GM12873 (cell line): Measurements from ENCODE around the gene TNPO2.

ENCODE experiments used
- TF ChIP-seq, protein P1 (sequence below): IDR thresholded peaks from 2 replicates; pipeline ENCODE4 v1.5.1; 2012; ENCODE audit warnings: low read depth, mild to moderate bottlenecking, moderate library complexity, low read length, control low read depth; ENCODE audit not compliant: insufficient read depth; ENCODE audit errors: missing control alignments

The TNPO2 gene

DNA sequence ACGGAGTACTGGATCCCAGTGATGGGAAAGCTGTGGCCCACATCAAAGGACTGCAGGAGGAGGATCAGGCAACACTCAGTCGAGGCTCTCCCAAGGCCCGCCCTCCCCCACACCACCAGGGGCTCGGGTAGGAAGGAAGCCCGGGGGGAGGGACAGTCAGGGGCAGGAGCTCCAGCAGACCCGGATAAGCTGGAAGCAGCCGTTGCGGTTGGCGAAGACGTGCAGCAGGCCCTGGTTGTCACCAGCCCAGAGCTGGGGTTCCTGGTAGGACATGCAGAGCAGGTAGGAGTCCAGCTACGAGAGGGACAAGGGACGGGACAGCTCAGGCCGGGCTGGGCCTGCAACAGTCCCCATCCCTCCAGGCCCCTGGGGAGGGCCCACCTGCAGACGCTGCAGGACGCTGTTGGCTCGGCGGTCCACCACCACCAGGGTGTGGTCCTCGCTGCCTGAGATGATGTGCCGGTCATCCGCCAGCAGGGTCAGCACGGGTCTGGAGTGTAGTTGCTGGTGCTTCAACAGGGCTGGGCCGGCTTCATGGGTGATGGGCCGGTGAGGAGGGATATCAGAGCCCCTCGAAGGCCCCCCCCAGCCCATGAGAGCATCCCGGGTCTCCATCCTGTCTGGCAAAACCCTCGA is 34.0 kb downstream of the TNPO2 start:
- TF ChIP-seq, protein P1, sequence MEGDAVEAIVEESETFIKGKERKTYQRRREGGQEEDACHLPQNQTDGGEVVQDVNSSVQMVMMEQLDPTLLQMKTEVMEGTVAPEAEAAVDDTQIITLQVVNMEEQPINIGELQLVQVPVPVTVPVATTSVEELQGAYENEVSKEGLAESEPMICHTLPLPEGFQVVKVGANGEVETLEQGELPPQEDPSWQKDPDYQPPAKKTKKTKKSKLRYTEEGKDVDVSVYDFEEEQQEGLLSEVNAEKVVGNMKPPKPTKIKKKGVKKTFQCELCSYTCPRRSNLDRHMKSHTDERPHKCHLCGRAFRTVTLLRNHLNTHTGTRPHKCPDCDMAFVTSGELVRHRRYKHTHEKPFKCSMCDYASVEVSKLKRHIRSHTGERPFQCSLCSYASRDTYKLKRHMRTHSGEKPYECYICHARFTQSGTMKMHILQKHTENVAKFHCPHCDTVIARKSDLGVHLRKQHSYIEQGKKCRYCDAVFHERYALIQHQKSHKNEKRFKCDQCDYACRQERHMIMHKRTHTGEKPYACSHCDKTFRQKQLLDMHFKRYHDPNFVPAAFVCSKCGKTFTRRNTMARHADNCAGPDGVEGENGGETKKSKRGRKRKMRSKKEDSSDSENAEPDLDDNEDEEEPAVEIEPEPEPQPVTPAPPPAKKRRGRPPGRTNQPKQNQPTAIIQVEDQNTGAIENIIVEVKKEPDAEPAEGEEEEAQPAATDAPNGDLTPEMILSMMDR, result no peak

DNA sequence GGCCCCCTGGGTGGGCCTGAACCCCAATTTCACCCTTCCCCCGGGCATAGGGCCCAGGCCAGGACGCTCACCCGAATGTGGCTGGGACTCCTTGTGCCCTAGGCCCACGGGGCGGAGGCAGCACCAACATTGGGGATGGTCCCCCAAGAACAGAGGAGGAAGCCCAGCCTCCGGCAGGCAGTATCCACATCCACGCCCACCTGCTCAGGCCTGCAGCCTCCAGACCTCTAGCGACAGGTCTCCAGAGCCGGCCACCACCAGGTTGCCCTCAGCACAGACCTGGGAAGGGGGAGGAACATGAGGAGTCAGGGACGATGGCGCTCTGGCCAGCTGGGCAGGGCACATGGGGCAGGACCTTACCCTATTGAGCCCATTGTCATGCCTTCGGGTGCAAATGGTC is 34.7 kb downstream of the TNPO2 start:
- TF ChIP-seq, protein P1, result no peak

DNA sequence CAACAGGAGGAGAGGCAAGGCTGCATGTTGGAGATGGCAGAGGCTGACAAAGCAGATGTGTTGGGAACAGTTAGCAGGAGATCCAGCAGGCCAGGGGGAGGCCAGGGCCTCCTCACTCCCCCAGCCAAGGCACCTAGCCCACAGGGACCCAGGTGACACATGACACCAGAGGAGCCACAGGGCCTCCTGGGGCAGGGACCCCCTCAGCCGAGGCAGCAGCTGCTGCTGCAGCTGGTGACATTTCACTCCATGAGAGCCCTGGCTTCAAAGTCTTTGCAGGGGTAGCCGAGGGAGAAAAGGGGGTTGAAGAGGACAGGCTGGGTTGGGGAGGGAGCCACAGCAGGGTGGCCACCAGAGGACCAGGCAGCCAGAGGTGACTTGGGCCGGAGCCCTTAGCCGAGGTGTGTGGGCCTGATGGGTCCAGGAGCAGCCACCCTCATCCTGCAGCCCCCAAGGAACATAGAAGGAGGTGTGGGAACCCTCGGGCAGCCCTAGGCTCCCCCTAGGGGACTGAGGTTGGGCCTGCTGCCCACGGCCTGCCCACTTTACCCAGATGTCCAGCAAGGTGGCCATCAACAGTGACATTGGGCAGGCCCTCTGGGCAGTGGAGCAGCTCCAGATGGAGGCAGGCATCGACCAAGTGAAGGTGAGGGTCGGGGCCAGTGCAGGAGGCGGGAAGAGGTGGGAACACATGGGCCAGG is 36.1 kb downstream of the TNPO2 start, which contains the start of gene GNG14:
TSS of gene GNG14 (plus strand) at position 503 of the 701 bp plus-strand sequence. CDS start at position 554, 51 bp downstream.
- TF ChIP-seq, protein P1, result no peak

DNA sequence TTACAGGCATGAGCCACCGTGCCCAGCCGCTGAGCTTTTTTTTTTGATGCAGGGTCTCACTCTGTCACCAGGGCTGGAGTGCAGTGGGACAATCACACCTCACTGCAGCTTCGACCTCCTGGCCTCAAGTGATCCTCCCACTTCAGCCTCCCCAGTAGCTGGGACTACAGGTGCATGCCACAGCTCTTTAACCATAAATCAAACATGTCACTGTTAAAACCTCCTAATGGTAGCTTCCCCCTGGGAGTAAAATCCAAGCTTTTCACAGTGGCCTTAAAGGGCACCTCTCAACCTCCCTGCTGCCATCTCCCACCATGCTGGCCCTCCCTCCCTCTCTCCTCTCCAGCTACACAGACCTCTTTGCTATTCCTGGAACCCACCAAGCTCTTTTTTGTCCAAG is 37.9 kb downstream of the TNPO2 start:
- TF ChIP-seq, protein P1, result no peak

DNA sequence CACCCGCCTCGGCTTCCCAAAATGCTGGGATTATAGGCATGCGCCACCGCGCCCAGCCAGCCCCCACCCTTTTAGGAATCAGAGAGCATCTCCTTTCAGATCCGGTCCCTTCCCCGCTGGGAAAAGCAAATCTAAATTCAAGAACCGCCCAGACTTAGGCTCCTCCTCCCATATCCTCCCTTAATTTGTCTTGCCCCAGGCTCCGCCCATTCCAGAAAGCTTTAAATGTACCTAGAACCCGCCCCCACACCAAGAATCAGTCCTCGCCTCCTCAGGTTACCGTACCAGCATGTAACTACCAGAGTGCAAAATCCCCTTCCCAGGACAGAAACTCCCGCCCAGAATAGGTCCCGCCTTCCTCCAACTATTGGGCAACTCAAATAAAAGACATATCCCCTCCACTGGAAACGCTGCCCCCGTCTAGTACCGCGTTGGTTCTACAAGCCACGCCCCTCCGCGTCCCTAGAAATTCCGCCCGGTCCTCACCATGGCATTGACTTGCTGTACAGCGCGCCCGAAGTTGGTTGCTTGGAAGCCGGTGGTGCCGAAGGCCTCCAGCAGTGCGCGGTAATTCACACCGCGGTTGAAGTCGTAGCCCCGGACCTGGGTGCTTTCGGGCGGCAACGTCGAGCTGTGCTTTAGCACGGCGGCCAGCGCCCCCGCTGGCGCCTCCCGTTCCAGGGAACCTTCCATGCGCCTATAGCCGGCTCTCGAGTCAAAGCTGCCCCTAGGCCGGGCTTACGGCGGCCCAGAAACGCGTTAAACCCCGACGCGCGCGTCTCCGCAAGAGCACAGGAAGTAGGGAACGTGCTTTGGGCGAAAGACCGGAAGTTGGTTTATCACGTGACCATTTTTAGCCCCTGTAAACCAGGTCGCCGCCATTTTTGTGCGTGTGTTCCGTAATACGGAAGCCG is 42.4 kb downstream of the TNPO2 start, which contains the start of gene DHPS:
TSS of gene DHPS (minus strand) at position 807 of the 914 bp plus-strand sequence. CDS start at position 693, 114 bp downstream.
- TF ChIP-seq, protein P1, result peak; percentile 12

DNA sequence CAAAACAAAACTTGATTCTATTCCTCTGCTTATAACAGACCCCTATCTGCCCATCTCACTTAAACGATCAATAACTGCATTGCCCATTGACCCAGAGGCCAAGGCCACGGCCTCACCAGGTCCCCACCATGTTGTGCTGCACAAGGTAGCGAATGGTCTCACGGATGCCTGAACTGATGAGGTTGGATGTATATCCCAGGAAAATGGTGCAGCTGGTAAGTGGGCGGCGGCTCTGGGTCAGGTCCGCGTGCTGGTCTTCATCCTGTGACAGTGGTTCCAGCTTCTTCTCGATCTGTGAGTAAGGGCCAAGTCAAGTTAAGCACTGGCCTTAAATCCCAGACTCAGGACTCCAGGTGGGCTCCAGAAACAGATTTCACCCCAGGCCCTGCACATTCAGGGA is 43.7 kb downstream of the TNPO2 start:
- TF ChIP-seq, protein P1, result no peak
